Measurements from ENCODE around the gene WDR18.
"Not testable (repeated sequence)": the region's sequence is repeated elsewhere in the genome, so short reads cannot be mapped to it uniquely, and the experiment has no call there.

Gene WDR18

GRCh38 chr19:950352-951066, 33.6 kb upstream of the WDR18 start:
- no peak for DNase-seq (ENCODE audit: low read depth)

GRCh38 chr19:952049-952679, 32.0 kb upstream of the WDR18 start:
- DNase-seq (ENCODE audit: low read depth) = no peak

GRCh38 chr19:952680-953444, 31.3 kb upstream of the WDR18 start:
- DNase-seq (ENCODE audit: low read depth) = no peak

GRCh38 chr19:953445-954271, 30.5 kb upstream of the WDR18 start:
- DNase-seq (ENCODE audit: low read depth) = no peak

- DNase-seq (ENCODE audit: low read depth) = no peak
These were observed 29.9 kb upstream of the WDR18 start for GRCh38 chr19:954272-954671.

GRCh38 chr19:954672-955494, 29.3 kb upstream of the WDR18 start:
- no peak for DNase-seq (ENCODE audit: low read depth)

- DNase-seq (ENCODE audit: low read depth) = no peak
These were observed 28.1 kb upstream of the WDR18 start for GRCh38 chr19:955803-956765.

GRCh38 chr19:956766-957440, 27.2 kb upstream of the WDR18 start:
- no peak for DNase-seq (ENCODE audit: low read depth)

GRCh38 chr19:957578-957977, 26.6 kb upstream of the WDR18 start:
- DNase-seq (ENCODE audit: low read depth) = not testable (repeated sequence)

GRCh38 chr19:958967-959855, 24.9 kb upstream of the WDR18 start:
- no peak for DNase-seq (ENCODE audit: low read depth)

- DNase-seq (ENCODE audit: low read depth) = no peak
These were observed 24.1 kb upstream of the WDR18 start for GRCh38 chr19:960020-960419.

- DNase-seq (ENCODE audit: low read depth) = no peak
These were observed 23.6 kb upstream of the WDR18 start for GRCh38 chr19:960601-960938.

GRCh38 chr19:961866-962620, 22.1 kb upstream of the WDR18 start:
- DNase-seq (ENCODE audit: low read depth) = no peak

GRCh38 chr19:962683-963400, 21.3 kb upstream of the WDR18 start:
- DNase-seq (ENCODE audit: low read depth) = no peak

- no peak for DNase-seq (ENCODE audit: low read depth)
These were observed 20.6 kb upstream of the WDR18 start for GRCh38 chr19:963486-963951.

GRCh38 chr19:964116-964520, 20.0 kb upstream of the WDR18 start:
- no peak for DNase-seq (ENCODE audit: low read depth)

Measured in GM04503 (cell line).